ENCODE results near the gene RHOH. TPM values are rescaled to one million over a fixed set of nuclear protein-coding genes. Genes with fewer than 3 reads are reported as not detected.

RHOH gene
- total RNA-seq, 6 experiments from 2014 or later, result not detected

DNA sequence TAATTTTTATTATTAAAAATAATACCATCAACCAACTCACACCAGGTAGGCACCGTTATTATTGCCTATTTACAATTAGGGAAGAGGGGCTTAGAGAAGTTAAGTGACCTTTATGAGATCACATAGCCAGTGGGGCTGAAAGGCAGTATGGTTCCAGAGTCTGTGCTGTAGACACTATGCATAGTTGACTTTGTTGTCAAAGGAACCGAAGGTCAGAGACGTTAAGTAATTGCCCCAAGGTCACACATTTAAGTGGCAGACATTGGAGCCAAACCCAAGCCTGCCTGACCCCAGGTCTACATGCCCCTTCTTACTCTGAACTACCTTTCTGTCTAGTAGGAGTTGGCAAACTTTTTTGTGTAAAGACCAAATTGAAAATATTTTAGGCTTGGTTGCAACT is 36.4 kb downstream of the RHOH start:
- Mint-ChIP-seq H3K36me3 (ENCODE audit: low read depth) (no peaks in the 10 kb centered on the region), H3K27me3 (ENCODE audit: insufficient read depth) (peaks cover 23% of the 10 kb centered on the region), H3K4me3 (no peak overlapping the region), H3K4me1 (ENCODE audit: low read depth) (no peaks in the 10 kb centered on the region), H3K27ac (no peak overlapping the region), H3K9me3 (no peaks in the 10 kb centered on the region)
- no peak for DNase-seq
- TF ChIP-seq, protein P1, sequence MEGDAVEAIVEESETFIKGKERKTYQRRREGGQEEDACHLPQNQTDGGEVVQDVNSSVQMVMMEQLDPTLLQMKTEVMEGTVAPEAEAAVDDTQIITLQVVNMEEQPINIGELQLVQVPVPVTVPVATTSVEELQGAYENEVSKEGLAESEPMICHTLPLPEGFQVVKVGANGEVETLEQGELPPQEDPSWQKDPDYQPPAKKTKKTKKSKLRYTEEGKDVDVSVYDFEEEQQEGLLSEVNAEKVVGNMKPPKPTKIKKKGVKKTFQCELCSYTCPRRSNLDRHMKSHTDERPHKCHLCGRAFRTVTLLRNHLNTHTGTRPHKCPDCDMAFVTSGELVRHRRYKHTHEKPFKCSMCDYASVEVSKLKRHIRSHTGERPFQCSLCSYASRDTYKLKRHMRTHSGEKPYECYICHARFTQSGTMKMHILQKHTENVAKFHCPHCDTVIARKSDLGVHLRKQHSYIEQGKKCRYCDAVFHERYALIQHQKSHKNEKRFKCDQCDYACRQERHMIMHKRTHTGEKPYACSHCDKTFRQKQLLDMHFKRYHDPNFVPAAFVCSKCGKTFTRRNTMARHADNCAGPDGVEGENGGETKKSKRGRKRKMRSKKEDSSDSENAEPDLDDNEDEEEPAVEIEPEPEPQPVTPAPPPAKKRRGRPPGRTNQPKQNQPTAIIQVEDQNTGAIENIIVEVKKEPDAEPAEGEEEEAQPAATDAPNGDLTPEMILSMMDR (IDR thresholded peaks at IDR 0.05), result no peak

DNA sequence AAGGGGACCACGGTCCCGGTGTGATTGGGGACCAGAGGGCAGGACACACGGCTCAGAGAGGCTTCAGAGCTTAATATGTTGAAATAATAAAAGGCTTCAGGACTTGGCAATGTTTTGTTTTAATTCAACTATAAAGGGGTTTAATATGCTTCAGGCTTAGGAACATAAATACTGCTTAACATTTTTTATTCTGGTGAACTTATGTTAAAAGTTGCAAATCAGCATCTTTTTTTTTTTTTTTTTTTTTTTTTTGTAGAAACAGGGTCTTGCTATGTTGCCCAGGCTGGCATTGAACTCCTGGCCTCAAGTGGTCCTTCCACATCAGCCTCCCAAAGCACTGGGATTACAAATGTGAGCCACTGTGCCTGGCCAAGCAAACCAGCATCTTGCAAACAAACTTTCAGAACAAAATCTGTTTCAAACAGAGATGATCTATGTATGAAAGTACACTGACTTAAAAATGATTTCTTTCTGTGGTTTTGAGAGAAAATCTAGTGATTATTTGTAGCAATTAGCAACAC is 37.7 kb downstream of the RHOH start:
- TF ChIP-seq, protein P1 (IDR thresholded peaks at IDR 0.05), result no peak
- DNase-seq, result no peak
- Mint-ChIP-seq H3K27ac (no peak overlapping the region), H3K9me3 (no peaks in the 10 kb centered on the region), H3K4me3 (no peak overlapping the region), H3K4me1 (ENCODE audit: low read depth) (no peaks in the 10 kb centered on the region), H3K36me3 (ENCODE audit: low read depth) (no peaks in the 10 kb centered on the region), H3K27me3 (ENCODE audit: insufficient read depth) (peaks cover 26% of the 10 kb centered on the region)

DNA sequence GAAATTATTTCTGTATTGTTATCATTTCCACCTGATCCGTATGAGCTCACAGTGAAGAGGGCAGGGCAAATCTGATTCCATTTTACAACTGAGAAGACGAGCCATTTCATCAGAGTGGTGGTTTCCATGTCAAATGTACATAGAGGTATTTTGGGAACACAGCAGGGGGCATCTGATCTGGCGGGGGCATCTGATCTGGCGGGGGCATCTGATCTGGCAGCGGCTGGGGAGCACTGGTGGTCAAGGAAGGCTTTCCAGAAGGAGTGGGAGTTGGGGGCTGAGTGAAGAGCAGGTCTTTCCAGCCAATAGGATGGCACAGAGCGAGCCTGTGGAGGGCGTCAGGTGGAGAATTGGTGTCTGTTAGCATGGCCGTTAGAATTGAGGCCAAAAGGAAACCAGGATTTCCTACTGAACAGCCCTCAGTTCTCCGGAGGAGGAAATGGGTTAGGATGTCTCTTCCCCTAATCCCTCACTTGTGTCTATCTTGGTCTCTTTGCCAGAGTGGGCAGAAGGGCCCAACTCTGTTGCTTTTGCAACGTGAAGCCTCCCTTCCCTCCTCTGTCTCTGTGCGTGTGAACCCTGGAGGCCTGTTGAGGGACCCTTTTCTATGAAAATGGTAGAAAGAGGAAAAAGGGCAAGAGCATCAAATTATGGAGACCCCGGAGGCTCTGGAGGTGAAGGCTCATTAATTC is 41.3 kb downstream of the RHOH start:
- H3K27me3 Mint-ChIP-seq (ENCODE audit: insufficient read depth), result peaks cover 42% of the 10 kb centered on the region
- TF ChIP-seq, protein P1 (IDR thresholded peaks at IDR 0.05), result no peak
- no peak overlapping the region for H3K4me3 Mint-ChIP-seq
- no peak for DNase-seq
- H3K4me1 Mint-ChIP-seq (ENCODE audit: low read depth), result peaks cover 18% of the 10 kb centered on the region
- no peaks in the 10 kb centered on the region for H3K36me3 Mint-ChIP-seq (ENCODE audit: low read depth)
- no peak overlapping the region for H3K27ac Mint-ChIP-seq
- no peaks in the 10 kb centered on the region for H3K9me3 Mint-ChIP-seq

DNA sequence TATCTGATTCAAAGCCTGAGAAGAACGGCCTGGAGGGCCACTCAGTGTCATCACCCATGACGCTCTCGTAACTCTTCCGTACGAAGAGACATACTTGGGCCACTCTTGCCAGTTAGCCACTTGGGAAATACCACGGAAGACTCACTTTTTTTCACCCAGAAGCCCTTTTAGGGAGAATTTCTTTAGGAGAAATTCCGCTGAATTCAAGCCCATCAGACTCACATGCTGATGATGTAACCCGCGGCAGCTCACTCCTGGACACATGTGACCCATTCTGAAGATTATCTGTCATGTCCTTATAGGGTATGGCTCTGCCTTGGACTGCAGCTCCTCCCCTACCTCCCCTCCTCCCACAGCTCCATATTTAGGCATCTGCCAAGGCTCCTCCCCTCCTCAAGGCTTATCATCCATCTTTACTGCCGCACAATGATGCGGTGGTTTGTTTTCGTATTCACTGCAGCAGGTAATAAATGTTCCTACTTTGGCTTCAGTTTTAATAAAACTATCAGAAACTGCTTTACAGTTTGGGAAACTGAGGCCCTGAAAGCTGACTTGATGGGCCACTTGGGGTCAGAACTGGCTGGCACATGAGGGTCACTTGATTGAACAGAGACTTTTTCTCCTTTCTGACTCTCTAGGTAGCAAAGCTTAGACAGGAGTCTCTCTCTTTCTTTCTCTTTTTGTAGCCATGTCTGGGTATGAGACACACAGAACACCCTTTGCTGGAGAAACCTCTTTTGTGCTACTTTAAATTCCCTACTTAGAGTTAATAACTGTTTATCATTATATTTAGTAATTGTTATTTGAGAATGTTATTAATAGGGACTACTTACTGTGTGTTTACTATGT is 42.1 kb downstream of the RHOH start:
- no peak for DNase-seq
- TF ChIP-seq, protein P1 (IDR thresholded peaks at IDR 0.05), result no peak
- H3K27ac Mint-ChIP-seq, result no peak overlapping the region
- H3K4me3 Mint-ChIP-seq, result no peak overlapping the region
- H3K36me3 Mint-ChIP-seq (ENCODE audit: low read depth), result no peaks in the 10 kb centered on the region
- H3K27me3 Mint-ChIP-seq (ENCODE audit: insufficient read depth), result peaks cover 44% of the 10 kb centered on the region
- no peaks in the 10 kb centered on the region for H3K9me3 Mint-ChIP-seq
- peaks cover 18% of the 10 kb centered on the region for H3K4me1 Mint-ChIP-seq (ENCODE audit: low read depth)

- Mint-ChIP-seq H3K27ac (no peak overlapping the region), H3K4me1 (ENCODE audit: low read depth) (peaks cover 18% of the 10 kb centered on the region), H3K9me3 (no peaks in the 10 kb centered on the region), H3K4me3 (no peak overlapping the region), H3K36me3 (ENCODE audit: low read depth) (no peaks in the 10 kb centered on the region), H3K27me3 (ENCODE audit: insufficient read depth) (peaks cover 32% of the 10 kb centered on the region)
- no peak for DNase-seq
- TF ChIP-seq, protein P1 (IDR thresholded peaks at IDR 0.05), result no peak
Observed at GRCh38 chr4:40240040-40240653, 43.3 kb downstream of the RHOH start.
